GM21367 (cell line): ENCODE measurements around the gene CHERP.
"Not testable (repeated sequence)": the region's sequence is repeated elsewhere in the genome, so short reads cannot be mapped to it uniquely, and the experiment has no call there.

Experiments
- ATAC-seq: cut with Tn5 transposase; IDR thresholded peaks from one replicate; pipeline ENCODE4 v1.9.1; 2021; ENCODE audit not compliant: unreplicated experiment

CHERP gene

DNA sequence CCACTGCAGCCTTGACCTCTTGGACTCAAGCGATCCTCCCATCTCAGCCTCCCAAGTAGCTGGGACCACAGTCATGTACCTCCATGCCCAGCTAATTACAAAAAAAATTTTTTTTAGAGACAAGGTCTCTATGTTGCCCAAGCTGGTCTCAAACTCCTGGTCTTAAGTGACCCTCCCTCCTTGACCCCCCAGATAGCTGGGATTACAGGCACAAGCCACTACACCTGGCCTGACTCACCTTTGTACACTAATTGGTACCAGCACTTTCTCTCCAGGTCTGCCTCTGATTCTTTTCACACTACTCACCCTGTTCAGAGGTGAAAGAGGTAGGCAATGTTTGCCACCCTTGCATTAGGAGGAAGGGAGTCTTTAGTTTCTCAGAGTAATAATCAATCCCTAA lies 64.9 kb downstream of the CHERP start:
- no peak for ATAC-seq

GRCh38 chr19:16476401-16476800 lies 65.8 kb downstream of the CHERP start:
- ATAC-seq: no peak

DNA sequence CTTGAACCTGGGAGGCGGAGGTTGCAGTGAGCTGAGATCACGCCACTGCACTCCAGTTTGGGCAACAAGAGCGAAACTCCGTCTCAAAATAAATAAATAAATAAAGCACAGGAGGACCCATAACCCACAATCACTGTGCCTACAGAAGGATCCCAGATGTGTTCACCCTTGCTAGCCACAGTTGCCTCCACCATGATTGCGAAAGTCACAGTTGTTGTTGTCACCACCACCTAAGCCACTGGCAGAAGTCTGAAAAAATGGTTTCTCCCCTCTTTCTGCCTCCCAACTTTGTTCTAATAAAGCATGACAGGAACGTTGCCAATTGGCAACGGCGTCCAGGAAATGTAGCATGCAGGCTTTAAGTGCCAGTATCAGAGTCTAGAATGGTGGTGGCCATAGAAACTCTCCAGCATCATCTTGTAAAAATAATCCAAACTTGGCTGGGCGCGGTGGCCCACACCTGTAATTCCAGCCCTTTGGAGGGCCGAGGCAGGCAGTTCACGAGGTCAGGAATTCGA lies 68.3 kb downstream of the CHERP start:
- ATAC-seq: no peak

- no peak for ATAC-seq
Observed at GRCh38 chr19:16472992-16473391, 69.2 kb downstream of the CHERP start.

DNA sequence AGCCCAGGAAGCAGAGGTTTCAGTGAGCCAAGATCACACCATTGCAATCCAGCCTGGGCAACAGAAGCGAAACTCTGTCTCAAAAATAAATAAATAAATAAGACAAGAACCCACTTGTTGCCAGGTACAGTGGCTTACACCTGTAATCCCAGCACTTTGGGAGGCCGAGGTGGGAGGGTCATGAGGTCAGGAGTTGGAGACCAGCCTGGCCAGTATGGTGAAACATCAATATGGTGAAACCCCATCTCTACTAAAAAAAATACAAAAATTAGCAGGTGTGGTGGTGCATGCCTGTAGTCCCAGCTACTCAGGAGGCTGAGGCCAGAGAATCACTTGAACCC lies 69.7 kb downstream of the CHERP start:
- not testable (repeated sequence) for ATAC-seq

DNA sequence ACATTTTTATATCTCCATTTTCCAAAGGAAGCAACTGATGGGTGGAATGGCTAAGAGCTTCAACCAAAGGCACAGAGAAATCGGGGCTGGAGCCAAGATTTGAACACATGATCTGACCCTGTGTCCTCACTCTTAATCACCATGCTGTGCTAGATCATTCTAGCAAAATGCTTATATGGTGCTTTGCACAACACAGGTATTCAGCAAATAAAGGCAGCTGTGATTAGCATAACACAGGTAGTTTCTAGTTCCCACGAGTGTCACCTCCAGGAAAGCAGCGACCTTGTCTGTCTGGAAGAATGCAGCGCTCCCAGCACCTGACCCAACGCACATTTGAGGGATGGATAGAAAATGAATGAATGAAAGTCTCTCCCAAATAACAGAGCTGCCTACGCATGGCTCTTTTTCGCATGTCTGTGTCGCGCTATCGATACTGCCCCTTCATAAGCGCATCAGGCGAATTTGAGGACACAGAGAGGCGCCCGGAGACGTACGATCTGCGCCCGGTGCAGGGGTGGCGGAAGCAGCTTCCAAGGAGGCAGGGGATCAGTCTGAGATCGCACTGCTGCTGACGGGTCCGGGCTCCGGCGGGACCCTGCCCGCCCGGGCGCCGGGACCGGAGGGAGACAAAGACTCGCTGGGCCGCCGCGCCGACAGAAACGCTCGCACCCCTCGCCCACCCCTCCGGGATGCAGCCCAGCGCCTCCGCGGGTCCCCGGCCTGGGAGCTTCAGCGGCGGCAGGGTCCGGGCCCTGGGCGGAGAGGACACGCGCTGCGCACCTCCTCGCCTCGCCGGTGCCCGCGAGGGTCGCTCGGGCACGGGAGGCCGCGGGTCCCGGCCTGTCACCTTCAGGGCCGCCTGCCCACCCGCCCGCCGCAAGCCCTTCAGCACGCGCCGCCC lies 71.1 kb downstream of the CHERP start:
- peak; percentile 20 for ATAC-seq

DNA sequence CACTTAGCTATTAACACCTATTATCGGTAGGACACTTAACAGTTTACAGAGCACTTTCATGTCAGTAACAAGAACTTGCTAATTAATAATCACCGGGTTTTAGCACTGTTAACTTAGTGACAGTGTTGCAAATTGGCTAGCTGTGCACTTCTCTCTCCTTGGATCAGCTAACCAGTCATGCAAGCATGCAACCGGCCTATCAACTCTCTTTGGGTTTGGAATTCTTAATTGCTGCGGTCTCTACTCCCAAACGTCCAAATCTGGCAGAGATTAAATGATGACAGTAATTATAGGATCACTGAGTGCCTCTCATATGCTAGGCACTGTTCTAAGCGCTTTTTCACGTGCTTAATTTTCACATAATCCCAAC lies 71.7 kb downstream of the CHERP start:
- no peak for ATAC-seq
